Breast epithelium (tissue), 4 donors: ENCODE data around the gene ATG10. TPM values are rescaled to one million over a fixed set of nuclear protein-coding genes. Genes with fewer than 3 reads are reported as not detected.

Experiments used
- DNase-seq, 2 donors: peaks; one replicate each; pipeline ENCODE4 v3.0.0-alpha.2; 2019; ENCODE audit warnings: low spot score in 2 of 2
- H3K27ac ChIP-seq, 2 donors: fragments of 200-600 bp; sonication (generic) in 1 of 2; one replicate each; pipeline ENCODE4 v1.5.1; 2016 to 2019; ENCODE audit warnings: mild to moderate bottlenecking in 1 of 2
- H3K27me3 ChIP-seq, 2 donors: fragments of 200-600 bp; sonication (generic) in 1 of 2; one replicate each; pipeline versions ENCODE4 v1.5.1 to v1.6.0; 2017 to 2019; ENCODE audit warnings: control low read depth in 1 of 2, mild to moderate bottlenecking in 1 of 2
- H3K36me3 ChIP-seq: fragments of 200-600 bp; one replicate; pipeline ENCODE4 v1.5.1; 2019
- H3K4me1 ChIP-seq, 2 donors: fragments of 200-600 bp; sonication (generic); one replicate each; pipeline ENCODE4 v1.5.1; 2016 to 2019; ENCODE audit warnings: control low read depth in 1 of 2
- H3K4me3 ChIP-seq, 3 donors: fragments of 200-600 bp; sonication (generic); 1 replicate in 2 of 3; 2 replicates in 1 of 3; pipeline ENCODE4 v1.5.1; 2016 to 2019; ENCODE audit warnings: mild to moderate bottlenecking in 3 of 3, moderate library complexity in 2 of 3
- H3K9me3 ChIP-seq, 2 donors: fragments of 200-600 bp; sonication (generic) in 1 of 2; one replicate each; pipeline ENCODE4 v1.5.1; 2016 to 2019; ENCODE audit warnings: control low read depth in 1 of 2
- CTCF ChIP-seq, 3 donors: fragments of 450-650 bp; IDR thresholded peaks; one replicate each; pipeline ENCODE4 v1.5.1; 2016 to 2017; ENCODE audit warnings: antibody characterized with exemption in 3 of 3, mild to moderate bottlenecking in 3 of 3, moderate library complexity in 3 of 3
- POLR2A ChIP-seq: fragments of 450-650 bp; IDR thresholded peaks from one replicate; pipeline ENCODE4 v1.6.1; 2016; ENCODE audit warnings: antibody characterized with exemption, mild to moderate bottlenecking, moderate library complexity
- POLR2AphosphoS5 ChIP-seq, 3 donors: sonication (generic); formaldehyde crosslinking; IDR thresholded peaks; one replicate each; pipeline ENCODE4 v1.6.1; 2017; ENCODE audit warnings: antibody characterized with exemption in 3 of 3
- intact Hi-C: fragments of 100-400 bp; cut with DNase I; formaldehyde crosslinking; loops from one replicate; pipeline ENCODE4 v1.15.1; 2023; ENCODE audit warnings: low total_unique reads
- total RNA-seq, 3 donors: library from RNA; depleted of rRNA; stranded (reverse); fragments of >200 nt; gene quantifications; one replicate each; pipeline ENCODE4 v1.1.0, GENCODE V29; 2016

ATG10 gene
- total RNA-seq, 3 donors from 2014 or later = 5.2 to 9.2 (median 6.6) TPM

DNA sequence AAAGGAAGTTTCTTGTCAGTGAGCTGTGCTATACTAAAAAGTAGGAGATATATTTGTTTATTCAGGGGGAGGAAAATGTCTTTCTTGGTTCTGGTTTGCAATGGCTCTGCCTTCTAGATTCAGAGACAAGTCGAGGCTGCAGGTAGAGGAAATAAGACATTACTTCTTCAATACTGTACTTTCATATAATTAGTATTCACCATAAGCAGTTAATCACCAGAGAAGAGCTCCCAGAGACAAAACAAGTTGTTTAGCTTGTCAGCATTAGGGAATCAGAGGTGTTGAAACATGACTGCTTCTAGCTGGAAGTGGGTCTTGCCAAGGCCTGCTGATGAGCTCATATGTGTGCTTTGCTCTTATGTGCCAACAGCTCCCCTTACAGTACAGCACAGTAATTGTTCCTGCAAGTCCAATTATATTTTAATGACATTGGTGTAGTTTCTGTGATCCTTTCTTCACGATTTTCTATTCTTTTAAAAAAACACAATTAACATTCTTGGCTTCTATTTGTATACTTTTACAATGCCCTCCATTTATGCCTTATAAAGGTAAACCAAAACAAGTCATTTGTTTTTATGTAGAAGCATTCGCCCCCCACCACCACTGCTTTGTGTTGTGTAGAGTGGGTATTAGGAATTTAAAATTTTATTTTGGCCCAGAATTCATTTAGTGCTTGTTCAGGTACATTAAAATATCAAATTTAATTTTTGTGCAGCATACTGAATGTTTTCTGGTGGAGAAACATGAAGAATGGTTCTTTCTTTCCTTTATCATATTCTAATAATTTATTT lies 194.1 kb downstream of the ATG10 start:
- TF ChIP-seq POLR2AphosphoS5 (IDR thresholded peaks at IDR 0.05) = peak in 2 of 3 donors; percentile 58 to 67
- peak; percentile 20 to 84 (median 83) for TF ChIP-seq CTCF (IDR thresholded peaks at IDR 0.05)
- no peak for TF ChIP-seq POLR2A
- H3K27me3 ChIP-seq = no peaks in the 10 kb centered on the region
- intact Hi-C loops = loop anchor here (10.0 kb wide), 1 partner anchor 661 kb away; no protein-coding TSS in a partner anchor
- peak overlapping the region; percentile 43 to 70 for H3K27ac ChIP-seq
- peak in 1 of 2 donors; percentile 79 for DNase-seq
- H3K4me1 ChIP-seq = no peaks in the 10 kb centered on the region
- H3K4me3 ChIP-seq = no peak overlapping the region
- no peaks in the 10 kb centered on the region for H3K36me3 ChIP-seq
- H3K9me3 ChIP-seq = no peaks in the 10 kb centered on the region

DNA sequence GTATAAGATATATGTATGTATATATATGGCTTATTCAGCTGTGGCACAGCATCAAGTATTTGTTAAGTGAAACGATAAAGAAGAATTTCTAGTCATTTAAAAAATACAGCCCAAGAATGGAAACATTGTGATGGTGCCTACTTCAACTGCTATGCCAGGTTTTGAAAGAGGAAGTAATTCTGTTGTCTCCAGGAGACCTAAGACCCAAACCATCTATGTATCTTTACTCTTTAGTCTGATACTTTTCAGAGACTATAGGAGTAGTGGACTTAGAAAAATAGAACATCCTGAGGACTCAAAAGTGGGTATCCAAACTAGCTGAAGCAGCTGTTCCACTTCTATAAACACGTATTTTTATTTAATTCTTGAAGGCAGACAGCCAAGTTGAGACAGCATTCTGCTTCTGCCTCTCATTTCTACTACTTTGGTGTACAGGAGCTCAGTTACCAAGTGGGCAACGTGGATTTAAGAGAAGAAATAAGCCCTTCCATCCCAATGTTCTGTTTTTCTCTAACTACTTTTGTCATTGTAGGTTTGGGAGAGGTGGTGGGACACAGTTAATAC lies 195.6 kb downstream of the ATG10 start:
- no peak for DNase-seq
- Histone ChIP-seq H3K4me3 (no peak overlapping the region), H3K4me1 (no peaks in the 10 kb centered on the region), H3K9me3 (no peaks in the 10 kb centered on the region), H3K27ac (no peak overlapping the region), H3K36me3 (no peaks in the 10 kb centered on the region), H3K27me3 (no peaks in the 10 kb centered on the region)
- TF ChIP-seq CTCF (IDR thresholded peaks at IDR 0.05) (no peak), POLR2AphosphoS5 (IDR thresholded peaks at IDR 0.05) (no peak), POLR2A (no peak)
- intact Hi-C loops = loop anchor here (10.0 kb wide), 1 partner anchor 663 kb away; no protein-coding TSS in a partner anchor

DNA sequence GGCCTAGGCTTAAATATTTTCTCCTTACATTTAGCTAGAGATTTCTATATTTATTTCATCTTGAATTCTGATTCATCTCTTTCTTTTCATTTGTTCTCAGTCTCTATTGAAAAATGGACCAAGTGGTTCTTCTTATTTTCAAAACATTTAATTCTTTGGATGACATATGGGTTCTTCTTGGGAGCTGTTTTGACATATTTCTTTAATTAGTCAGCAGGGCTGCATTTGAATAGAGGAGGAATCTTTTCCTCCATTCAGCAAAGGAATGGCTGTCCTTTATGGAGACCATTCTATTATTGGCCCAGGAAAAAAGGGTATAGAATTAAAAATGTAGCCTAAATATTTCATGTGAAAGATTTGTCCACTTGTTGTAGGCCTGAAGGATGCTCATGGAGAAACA lies 196.5 kb downstream of the ATG10 start:
- Histone ChIP-seq H3K4me1 (no peaks in the 10 kb centered on the region), H3K27me3 (no peaks in the 10 kb centered on the region), H3K4me3 (no peak overlapping the region), H3K9me3 (no peaks in the 10 kb centered on the region), H3K36me3 (no peaks in the 10 kb centered on the region), H3K27ac (no peak overlapping the region)
- TF ChIP-seq POLR2A (no peak), POLR2AphosphoS5 (IDR thresholded peaks at IDR 0.05) (no peak), CTCF (IDR thresholded peaks at IDR 0.05) (no peak)
- DNase-seq = no peak
- intact Hi-C loops = loop anchor here (10.0 kb wide), 1 partner anchor 663 kb away; no protein-coding TSS in a partner anchor

DNA sequence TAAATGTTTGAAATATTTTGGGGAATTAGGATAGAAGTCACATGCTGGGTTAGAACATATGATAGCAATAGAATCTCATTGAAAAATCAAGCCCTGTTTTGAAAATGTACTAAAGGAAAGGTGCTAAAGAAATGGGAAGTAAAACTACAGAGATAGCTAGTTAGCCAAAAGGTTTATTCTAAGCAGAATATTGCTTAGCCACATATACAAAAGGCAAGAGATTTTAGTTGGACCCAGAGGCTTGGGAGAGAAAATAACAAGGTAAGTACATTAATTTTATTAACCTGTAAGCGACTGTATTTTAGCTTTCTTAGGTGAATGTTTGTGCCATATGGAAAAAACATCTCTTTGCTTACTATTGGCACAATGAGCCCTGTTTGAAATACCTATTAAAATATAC lies 198.1 kb downstream of the ATG10 start:
- no peak for DNase-seq
- Histone ChIP-seq H3K36me3 (no peaks in the 10 kb centered on the region), H3K9me3 (no peaks in the 10 kb centered on the region), H3K4me3 (no peak overlapping the region), H3K4me1 (no peaks in the 10 kb centered on the region), H3K27me3 (no peaks in the 10 kb centered on the region), H3K27ac (no peak overlapping the region)
- TF ChIP-seq POLR2A (no peak), POLR2AphosphoS5 (IDR thresholded peaks at IDR 0.05) (no peak), CTCF (IDR thresholded peaks at IDR 0.05) (no peak)
- intact Hi-C loops = loop anchor here (10.0 kb wide), 1 partner anchor 665 kb away; no protein-coding TSS in a partner anchor
